Stimulated activated CD4-positive, alpha-beta T cell treated with anti-CD3 and anti-CD28 coated beads, Interleukin-4, amount 100 ng/mL, for 24 hours (primary cell): ENCODE measurements around the gene ANKAR.
A peak's percentile ranks its signal among the peaks of the same experiment; 100 is the strongest.
"Not testable (repeated sequence)": the region's sequence is repeated elsewhere in the genome, so short reads cannot be mapped to it uniquely, and the experiment has no call there.

Experiments used
- DNase-seq: peaks from one replicate; pipeline ENCODE4 v3.0.0-alpha.2; 2020

ANKAR gene

DNA sequence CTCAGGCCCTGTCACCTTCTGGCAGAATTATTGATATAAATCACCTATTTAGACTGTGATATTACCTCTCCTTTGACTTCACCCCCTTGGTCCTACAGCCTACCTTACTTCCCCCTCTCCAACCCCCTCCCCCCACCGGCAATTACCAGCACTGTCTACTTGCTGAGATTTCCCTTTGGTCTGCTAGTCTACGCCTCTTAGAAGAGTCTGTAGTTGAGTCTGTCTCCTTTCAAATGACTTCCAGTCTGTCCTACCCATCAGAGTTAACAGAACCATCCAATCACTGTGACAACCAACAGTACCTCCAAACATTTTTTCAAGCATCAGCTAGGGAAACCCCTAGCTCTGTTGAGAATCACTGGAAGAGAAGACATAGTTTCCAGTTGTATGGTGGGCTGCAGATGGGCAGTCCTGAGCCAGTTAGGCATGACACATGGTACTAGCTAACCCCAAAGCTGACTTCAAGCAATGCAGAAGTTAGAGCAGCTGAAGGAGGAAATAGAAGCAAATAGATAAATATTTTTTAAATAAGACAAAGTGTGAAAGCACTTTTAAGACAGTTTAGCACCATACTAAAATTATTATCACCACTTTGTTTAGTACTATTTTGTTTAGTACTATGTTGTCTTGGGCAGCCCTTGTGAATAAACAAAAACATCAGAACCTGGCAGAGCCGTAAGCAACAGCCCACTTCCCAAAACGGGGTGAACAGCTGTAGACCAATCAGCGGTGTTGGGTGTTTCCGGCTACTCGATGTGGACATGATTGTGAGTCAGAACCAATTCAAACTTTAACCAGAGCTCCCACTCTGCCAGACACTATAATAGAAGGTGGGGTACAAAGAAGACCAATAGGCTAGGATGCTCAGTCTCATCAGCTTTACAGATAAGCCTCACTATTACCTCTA, 15.9 kb upstream of the ANKAR start:
- DNase-seq: no peak

DNA sequence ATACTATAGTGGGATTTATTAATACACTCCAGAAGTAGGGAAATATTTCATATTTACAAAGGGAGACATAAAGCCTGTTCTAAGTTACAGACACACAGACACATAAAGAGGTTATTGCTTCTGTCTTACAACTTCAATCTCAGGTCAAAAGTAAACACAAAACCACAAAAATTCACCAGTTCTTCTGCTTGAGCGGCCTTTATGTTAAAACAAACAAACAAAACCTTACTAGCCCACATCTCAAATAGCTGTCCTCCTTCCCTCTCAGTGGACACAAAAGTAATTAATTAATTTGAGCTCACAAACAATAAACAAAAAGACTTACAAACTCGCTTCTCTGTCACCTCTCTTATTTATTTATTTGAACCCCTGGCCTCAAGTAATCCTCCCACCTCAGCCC, 14.7 kb upstream of the ANKAR start:
- no peak for DNase-seq

DNA sequence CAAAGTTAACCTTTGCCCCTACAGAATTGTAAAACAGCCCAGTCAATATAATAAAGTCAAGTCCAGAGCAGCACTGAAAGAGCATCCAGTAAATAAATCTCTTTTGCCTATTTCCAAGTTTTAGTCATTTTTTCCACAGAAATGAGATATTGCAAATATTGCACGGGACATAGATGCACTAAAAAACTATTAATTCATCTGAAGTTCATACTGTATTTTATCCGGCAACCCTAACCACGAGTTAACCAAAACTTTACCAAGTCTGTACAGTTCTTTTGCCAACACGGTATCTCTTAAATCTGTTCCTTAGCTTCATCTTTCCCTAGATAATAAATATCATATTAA, 13.7 kb upstream of the ANKAR start:
- no peak for DNase-seq

DNA sequence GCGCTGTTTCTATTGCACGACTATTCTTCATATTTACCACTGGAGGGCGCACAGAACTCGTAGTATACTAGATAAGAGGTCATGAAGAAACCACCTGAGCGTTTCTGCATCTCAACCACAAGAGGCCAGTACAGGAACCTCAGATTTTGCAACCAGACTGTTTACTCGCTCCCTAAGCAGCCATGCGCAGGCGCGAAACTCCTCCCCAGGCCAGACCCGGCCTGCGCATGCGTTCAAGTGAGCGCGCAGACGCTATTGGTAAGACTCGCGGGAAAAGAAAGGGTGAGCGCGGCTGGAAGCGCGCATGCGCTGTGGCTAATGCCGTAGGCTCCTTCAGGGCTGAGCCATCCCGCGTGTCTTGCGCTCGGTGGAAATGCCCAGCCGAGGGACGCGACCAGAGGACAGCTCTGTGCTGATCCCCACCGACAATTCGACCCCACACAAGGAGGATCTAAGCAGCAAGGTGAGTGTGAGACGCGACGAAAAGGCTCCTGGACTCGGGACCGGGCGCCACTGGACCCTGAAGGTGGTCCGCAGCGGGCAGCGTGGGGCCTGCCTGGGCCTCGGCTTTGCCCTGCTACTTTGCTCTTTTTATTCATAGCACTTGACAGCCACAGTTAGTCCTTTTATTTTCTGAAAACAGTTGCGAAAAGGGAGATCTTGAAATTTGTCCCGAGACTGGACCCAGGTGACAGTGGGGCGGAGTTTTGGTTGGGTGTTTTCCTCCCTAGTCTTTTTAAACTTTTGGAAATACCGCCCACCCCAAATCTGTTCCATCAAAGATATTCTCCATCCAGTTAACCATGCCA, 13.1 kb upstream of the ANKAR start, which contains the start of gene ASNSD1:
ASNSD1 (plus strand) TSS at position 312 of the 809 bp plus-strand sequence. CDS start 4,674 bp downstream, outside the sequence.
- peak; percentile 99 for DNase-seq

DNA sequence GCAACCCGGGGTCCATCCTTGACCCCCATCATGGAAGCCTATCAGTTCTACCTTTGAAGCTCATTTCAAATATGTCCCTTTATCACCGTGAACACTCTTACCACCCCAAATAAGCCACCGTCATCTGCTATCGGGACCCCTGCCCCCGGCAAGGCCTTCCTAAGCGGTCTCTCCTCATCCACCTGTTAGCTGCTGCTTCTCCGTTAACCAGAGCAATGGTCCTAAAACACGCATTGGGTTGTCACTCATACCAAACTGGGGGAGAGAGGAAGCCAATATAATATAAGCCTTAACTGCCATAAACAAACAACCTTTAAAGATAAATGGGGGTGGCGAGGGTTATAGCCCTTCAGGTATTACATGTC, 12.5 kb upstream of the ANKAR start:
- DNase-seq: no peak

DNA sequence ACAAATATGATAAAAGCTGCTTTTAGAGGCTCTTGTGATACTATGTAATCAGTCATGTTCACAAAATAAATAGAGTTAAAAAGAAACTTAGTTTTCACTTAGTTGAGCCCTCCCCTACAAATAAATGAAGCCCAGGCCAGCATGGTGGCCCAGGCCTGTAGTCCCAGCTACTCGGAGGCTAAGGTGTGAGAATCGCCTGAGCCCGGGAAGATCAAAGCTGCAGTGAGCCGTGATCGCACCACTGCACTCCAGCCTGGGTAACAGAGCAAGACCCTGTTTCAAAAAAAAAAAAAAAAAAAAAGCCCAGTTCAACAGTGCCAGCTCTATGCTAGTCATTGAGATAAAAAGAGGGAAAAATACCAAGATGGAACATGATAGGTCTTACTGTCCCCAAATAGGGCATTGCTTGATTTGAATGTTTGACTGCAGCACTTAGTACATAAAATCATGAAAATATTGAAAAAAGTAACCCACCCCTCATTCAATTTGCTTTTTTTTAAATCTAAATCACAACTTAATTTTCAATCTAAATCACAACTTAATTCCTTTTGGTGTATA, 11.7 kb upstream of the ANKAR start:
- no peak for DNase-seq

DNA sequence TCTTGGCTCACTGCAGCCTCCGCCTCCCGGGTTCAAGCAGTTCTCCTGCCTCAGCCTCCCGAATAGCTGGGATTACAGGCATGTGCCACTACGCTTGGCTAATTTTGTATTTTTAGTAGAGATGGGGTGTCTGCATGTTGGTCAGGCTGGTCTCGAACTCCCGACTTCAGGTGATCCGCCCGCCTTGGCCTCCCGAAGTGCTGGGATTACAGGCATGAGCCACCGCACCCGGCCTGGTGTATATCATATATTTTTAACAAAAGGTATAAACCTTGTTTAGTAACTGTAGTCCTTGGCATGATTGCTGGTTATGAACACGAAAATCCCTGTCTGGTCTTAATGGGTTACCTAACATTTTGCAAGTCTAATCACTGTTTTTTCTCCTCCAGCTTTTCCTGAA, 11.2 kb upstream of the ANKAR start:
- DNase-seq: not testable (repeated sequence)

DNA sequence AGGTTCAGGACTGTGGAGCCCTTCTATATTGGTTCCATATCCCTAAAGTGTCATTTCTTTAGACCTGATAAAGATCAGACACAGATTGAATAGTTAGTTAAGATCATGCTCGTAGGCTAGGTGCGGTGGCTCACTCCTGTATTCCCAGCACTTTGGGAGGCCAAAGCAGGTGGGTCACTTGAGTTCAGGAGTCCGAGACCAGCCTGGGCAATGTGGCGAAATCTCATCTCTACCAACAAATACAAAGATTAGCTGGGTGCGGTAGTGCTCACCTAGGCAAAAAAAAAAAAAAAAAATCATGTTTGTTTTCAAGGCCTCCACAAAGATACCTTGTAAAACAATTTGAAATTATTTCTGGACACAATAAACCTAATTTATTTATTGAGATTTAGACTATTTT, 4.6 kb upstream of the ANKAR start:
- no peak for DNase-seq

DNA sequence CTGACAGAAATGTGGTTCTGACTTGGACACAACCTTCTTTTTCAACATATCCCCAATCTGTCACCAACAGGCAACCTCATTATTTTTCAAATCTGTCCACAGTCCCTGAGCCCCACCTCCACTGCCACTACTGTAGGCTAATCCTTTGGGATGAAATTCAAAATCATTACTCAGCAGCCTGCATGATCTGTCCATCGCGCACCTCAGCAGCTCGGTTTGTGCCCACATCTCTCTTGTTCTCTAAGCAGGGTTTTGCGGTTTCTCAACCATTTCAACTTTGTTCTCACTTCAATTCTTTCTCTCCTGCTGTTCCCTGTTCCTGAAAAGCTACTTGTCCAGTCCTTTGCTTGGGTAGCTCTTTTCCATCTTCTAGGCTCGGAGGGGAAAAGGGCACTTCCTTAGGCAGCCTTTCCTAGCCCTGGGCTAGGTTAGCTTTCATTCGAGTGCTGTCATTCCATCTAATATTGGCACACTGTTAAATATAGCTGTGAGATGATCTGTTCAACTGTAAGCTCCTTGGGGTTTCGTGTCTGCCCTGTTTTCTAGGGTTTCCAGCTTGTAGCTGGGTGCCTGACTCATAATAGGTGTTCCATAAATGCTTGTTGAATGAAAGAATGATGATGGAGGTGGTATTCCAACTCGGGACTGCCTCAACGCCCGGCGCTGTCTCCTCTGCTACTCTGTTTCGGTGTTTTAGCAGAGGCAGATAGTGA, 653 bp upstream of the ANKAR start:
- no peak for DNase-seq

DNA sequence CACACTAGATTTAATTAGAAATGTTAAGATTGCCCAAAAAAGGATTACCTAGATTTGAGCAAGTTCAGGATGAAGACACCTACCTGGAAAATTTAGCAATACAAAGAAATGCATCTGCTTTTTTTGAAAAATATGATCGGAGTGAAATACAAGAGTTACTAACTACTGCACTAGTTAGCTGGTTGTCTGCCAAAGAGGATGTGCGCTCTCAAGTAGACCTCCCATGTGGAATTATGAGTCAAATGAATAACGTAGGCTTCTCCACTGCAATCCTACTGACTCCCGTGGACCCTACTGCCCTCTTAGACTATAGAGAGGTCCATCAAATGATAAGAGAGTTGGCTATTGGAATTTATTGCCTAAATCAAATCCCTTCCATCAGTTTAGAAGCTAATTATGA, 2.0 kb downstream of the ANKAR start:
- no peak for DNase-seq

DNA sequence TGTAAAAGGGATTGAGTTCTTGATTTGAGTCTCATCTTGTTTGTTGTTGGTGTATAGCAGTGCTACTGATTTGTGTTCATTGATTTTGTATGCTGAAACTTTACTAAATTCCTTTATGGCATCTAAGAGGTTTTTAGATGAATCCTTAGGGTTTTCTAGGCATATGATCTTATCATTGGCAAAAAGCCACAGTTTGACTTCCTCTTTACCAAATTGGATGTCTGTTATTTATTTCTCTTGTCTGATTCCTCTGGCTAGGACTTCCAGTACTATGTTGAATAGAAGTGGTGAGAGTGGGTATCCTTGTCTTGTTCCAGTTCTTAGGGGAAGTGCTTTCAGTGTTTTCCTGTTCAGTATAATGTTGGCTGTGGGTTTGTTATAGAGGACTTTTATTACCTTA, 4.8 kb downstream of the ANKAR start:
- DNase-seq: no peak

DNA sequence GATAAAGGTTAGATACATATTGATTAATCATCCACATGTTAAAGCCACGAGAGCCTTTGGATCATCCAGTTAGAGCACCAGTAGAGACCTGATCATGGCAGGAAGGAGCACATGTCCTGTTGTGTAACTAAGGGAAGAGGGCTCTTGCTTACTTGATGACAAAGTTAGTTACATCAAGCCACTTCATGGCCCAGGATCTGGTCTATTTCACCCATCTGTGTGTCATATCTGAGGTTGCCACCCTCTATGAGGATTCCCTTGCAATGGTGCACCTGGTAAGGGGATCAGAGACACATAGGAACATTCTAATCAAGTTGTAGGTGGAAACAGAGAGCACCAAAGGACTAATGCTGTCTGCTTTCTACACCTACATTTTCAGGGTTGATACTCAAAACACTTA, 6.7 kb downstream of the ANKAR start:
- no peak for DNase-seq

DNA sequence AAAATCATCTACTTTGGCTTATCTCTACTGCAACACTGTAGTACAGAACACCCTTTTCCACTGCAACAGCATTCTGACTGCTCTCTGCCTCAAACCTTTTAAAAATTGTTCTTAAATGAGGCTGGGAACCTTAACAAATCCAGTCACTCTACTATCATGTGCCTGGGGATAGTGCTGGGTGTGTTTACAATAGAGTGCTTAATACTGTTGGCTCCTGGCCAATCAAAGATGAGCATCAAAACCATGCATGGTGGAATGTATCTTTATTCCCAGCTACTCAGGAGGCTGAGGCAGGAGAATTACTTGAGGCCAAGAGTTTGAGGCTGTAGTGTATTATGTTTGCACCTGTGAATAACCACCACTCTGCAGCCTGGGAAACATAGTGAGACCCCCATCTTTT, 7.4 kb downstream of the ANKAR start:
- no peak for DNase-seq

DNA sequence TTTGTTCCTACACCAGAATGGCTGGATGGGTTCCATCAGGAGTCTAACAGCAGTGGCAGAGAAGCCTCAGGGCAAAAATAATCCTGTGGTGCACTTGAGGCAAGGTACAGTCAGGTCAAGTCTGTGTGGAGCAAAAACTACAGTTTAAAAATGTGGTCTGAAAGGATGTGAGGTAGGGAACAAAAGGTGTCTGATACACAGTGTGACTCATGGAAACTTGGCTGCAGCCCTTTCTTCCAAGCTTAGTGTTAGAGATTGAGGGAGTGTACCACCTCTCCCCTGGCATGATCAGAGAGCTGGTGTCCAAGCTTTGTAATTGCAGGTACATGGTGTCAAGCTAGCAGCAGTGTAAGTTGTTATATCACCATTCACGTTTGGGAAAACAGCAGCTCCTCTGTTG, 8.9 kb downstream of the ANKAR start:
- DNase-seq: no peak

DNA sequence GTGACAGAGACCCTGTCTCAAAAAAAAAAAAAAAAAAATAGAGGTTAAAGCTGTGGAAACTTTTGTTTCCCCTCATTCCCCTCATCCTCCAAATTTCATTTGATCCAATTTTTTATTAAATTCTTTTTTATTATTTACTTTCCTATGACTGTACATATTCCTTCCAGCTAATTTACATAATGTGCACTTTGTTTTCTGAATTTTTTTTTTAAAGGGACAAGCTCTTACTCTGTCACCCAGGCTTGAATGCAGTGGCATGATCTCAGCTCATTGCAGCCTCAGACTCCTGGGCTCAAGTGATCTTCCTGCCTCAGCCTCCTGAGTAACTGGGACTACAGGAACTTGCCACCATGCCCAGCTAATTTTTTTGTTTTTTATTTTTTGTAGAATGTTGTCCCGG, 10.3 kb downstream of the ANKAR start:
- no peak for DNase-seq

DNA sequence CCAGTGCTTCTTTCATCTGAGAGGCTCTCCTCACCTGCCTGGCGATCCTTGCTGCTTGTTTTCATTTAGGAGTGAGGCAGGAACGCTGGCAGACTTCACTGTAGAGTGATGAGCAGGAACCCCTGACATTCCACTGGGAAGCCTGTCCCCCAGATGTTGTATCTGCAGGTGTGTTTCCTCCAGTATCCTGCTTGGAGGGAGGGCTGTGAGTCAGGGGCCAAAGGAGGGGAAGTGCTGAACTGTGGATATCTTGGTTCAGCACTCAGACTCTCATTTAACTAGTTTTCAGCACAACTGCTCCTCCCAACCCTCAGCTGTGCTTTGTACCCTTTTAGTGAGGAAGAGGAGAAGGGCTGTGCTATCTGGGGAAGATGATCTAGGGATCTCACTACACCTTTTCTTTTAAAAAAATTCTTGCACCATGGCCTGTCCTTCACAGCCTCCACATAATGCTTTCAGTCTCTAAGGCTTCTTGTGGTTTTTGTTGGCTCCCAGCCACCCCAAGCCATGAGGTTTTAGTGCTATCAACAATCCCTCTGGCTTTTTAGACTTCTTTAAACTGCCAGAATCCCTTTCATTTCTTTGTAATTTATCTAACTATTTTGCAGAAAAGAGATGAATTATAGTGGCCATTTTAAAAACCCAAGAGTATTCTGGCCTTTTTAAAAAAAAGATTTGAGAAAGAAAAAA, 11.2 kb downstream of the ANKAR start:
- no peak for DNase-seq

DNA sequence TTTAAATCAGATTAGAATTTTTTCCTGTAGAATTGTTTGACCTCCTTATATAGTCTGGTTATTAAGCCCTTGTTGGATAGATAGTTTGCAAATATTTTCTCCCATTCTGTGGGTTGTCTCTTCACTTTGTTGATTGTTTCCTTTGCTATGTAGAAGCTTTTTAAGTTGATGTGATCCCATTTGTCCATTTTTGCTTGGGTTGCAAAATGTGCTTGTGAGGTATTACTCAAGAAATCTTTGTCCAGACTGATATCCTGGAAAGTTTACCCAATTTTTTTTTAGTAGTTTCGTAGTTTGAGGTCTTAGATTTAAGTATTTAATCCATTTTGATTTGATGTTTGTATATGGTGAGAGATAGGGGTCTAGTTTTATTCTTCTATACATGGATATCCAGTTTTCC, 13.3 kb downstream of the ANKAR start:
- not testable (repeated sequence) for DNase-seq

DNA sequence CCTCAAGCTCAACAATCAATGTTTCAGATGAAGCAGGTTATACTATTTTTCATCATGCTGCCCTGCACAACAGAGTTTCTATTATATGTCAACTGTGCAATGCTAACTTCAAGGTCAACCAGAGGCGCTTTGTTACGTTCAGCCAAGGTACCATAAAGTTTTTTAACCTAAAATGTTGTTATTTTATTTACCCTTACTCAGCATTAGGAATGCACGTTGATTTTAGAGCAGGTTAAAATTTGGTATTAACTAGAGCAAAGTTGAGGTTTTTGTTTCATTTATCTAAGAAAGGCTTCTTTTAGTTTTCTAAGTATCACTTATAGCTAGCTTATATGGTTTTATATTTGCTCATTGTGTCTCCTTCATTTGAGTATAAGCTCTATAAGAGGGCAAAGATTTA, 21.8 kb downstream of the ANKAR start:
- DNase-seq: no peak

DNA sequence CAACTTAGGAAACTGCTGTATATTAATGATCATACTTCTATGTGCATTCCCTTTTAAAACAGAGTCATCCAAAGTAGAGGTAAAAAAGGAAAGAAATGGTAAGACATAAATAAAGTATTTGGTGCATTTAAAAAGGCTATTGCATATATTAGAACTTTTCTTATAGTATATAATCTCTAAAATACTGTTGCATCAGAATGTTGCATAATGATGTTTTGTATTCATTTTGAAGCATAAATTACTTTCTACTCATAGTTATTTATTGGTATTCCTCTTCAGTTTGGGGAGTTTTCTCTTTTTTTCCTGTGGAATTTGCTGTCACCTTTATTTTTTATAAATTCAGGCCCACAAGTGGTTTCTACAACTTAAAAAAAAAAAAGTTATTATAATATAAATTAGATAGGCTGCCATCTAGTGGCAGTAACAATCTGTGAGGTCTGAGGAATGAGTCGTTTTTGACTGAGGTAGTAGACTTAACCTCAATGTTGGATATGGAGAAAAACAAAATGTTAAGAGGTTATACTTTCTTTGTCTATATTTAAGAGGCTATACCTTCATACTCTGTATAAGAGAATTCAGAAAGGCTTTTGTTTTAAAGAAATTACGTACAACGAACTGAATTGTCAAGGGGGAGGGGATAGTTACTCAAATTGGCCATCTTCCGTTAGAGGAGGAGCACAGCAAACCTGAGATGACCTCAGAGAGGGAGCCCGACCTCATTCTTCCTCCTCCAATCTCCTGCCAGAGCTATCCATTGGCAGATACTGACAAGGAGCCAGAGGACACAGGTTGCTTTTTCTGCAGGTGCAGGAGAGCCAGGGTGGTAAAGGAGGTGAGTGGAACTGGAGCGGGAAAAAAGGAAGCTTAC, 23.8 kb downstream of the ANKAR start:
- peak; percentile 52 for DNase-seq

DNA sequence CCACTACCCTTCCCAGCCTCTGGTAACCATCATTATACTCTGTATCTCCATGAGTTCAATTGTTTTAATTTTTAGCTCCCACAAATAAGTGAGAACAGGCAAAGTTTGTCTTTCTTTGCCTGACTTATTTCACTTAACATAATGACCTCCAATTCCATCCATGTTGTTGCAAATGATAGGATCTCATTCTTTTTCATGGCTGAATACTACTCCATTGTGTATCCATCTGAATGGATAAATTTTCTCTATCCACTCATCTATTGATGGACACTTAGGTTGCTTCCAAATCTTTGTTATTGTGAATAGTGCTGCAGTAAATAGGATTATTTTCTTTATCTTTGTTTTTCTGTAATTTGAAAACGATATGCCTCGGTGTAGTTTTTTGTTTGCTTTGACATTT, 26.2 kb downstream of the ANKAR start:
- no peak for DNase-seq

DNA sequence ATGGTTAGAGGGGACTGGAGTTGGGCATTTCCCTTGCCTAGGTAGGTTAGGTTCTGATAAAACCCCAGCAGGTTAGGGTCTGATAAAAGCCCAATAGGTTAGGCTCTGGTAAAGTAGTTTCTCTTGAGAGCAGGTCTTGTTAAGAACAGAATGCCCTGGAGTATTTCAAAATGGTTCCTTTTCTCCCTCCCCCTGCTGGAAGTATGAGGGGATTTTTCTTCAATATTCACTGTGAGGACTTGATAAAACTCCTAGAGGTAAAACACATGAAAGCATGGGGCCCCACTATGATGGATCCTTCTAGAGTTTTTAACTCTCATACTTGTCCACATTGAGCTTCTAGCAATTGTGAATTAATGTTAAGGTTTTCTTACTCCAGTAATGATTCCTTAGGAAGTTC, 27.6 kb downstream of the ANKAR start:
- DNase-seq: no peak
